ENCODE measurements around the gene BRIP1.
A peak's percentile ranks its signal among the peaks of the same experiment; 100 is the strongest.
"Not testable (repeated sequence)": the region's sequence is repeated elsewhere in the genome, so short reads cannot be mapped to it uniquely, and the experiment has no call there.

BRIP1 gene

GRCh38 chr17:61862975-61863800, at the start of gene BRIP1:
BRIP1 (minus strand) TSS chr17:61863528; CDS start chr17:61861539, 1,989 bp downstream.
- DNase-seq (ENCODE audit: low read depth): peak; percentile 86

- no peak for DNase-seq (ENCODE audit: low read depth)
These were observed 45.1 kb upstream of the BRIP1 start for GRCh38 chr17:61908292-61909037.

- no peak for DNase-seq (ENCODE audit: low read depth)
These were observed 44.0 kb upstream of the BRIP1 start for GRCh38 chr17:61907361-61907760.

GRCh38 chr17:61904094-61904710, 40.9 kb upstream of the BRIP1 start:
- no peak for DNase-seq (ENCODE audit: low read depth)

GRCh38 chr17:61903251-61903650, 39.9 kb upstream of the BRIP1 start:
- no peak for DNase-seq (ENCODE audit: low read depth)

- DNase-seq (ENCODE audit: low read depth): no peak
These were observed 34.3 kb upstream of the BRIP1 start for GRCh38 chr17:61897548-61898180.

- DNase-seq (ENCODE audit: low read depth): no peak
These were observed 32.1 kb upstream of the BRIP1 start for GRCh38 chr17:61895391-61895790.

- DNase-seq (ENCODE audit: low read depth): not testable (repeated sequence)
These were observed 31.0 kb upstream of the BRIP1 start for GRCh38 chr17:61894310-61894709.

- not testable (repeated sequence) for DNase-seq (ENCODE audit: low read depth)
These were observed 24.4 kb upstream of the BRIP1 start for GRCh38 chr17:61887733-61888132.

- not testable (repeated sequence) for DNase-seq (ENCODE audit: low read depth)
These were observed 22.5 kb upstream of the BRIP1 start for GRCh38 chr17:61885865-61886264.

- no peak for DNase-seq (ENCODE audit: low read depth)
These were observed 21.5 kb upstream of the BRIP1 start for GRCh38 chr17:61884864-61885263.

- no peak for DNase-seq (ENCODE audit: low read depth)
These were observed 17.3 kb upstream of the BRIP1 start for GRCh38 chr17:61880589-61881102.

- DNase-seq (ENCODE audit: low read depth): no peak
These were observed 15.8 kb upstream of the BRIP1 start for GRCh38 chr17:61878984-61879612.

- no peak for DNase-seq (ENCODE audit: low read depth)
These were observed 15.2 kb upstream of the BRIP1 start for GRCh38 chr17:61878520-61878919.

- no peak for DNase-seq (ENCODE audit: low read depth)
These were observed 14.5 kb upstream of the BRIP1 start for GRCh38 chr17:61877837-61878236.

GRCh38 chr17:61875804-61876203, 12.5 kb upstream of the BRIP1 start:
- no peak for DNase-seq (ENCODE audit: low read depth)

GRCh38 chr17:61875285-61875684, 12.0 kb upstream of the BRIP1 start:
- no peak for DNase-seq (ENCODE audit: low read depth)

GRCh38 chr17:61874075-61874474, 10.7 kb upstream of the BRIP1 start:
- DNase-seq (ENCODE audit: low read depth): no peak

- no peak for DNase-seq (ENCODE audit: low read depth)
These were observed 8.8 kb upstream of the BRIP1 start for GRCh38 chr17:61872099-61872498.

GRCh38 chr17:61869138-61869537, 5.8 kb upstream of the BRIP1 start:
- DNase-seq (ENCODE audit: low read depth): no peak

- DNase-seq (ENCODE audit: low read depth): no peak
These were observed 4.7 kb upstream of the BRIP1 start for GRCh38 chr17:61868074-61868473.

- DNase-seq (ENCODE audit: low read depth): no peak
These were observed 3.7 kb upstream of the BRIP1 start for GRCh38 chr17:61867033-61867432.
